ENCODE measurements around the gene AARS1.
"Not testable (repeated sequence)": the region's sequence is repeated elsewhere in the genome, so short reads cannot be mapped to it uniquely, and the experiment has no call there.

The AARS1 gene

DNA sequence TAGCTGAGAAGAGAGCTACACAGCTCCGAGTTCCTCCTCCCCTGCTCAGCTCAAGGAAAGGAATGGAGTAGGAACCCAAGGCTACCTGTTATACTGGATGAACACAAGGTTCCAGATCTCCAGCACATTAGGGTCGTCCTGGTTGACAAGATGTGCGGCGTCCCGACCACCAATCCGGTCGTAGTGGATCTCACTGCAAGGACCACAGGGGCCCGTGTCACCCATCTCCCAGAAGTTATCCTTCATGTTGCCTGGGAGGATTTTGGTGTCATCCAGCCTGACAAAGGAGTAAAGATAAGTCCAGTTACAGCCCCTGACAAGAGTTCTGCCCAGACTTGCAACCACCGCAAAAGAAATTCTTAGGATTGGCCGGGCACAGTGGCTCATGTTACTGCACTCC lies 17.6 kb downstream of the AARS1 start:
- TF ChIP-seq POLR2A (IDR thresholded peaks at IDR 0.05; ENCODE audit: extremely low read depth, insufficient read length) (no peak), MYC (IDR thresholded peaks at IDR 0.05; ENCODE audit: low read depth, low read length) (no peak)
- TF ChIP-seq, protein P1, sequence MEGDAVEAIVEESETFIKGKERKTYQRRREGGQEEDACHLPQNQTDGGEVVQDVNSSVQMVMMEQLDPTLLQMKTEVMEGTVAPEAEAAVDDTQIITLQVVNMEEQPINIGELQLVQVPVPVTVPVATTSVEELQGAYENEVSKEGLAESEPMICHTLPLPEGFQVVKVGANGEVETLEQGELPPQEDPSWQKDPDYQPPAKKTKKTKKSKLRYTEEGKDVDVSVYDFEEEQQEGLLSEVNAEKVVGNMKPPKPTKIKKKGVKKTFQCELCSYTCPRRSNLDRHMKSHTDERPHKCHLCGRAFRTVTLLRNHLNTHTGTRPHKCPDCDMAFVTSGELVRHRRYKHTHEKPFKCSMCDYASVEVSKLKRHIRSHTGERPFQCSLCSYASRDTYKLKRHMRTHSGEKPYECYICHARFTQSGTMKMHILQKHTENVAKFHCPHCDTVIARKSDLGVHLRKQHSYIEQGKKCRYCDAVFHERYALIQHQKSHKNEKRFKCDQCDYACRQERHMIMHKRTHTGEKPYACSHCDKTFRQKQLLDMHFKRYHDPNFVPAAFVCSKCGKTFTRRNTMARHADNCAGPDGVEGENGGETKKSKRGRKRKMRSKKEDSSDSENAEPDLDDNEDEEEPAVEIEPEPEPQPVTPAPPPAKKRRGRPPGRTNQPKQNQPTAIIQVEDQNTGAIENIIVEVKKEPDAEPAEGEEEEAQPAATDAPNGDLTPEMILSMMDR (IDR thresholded peaks at IDR 0.05; ENCODE audit: low read depth, low read length): no peak
- TF ChIP-seq, protein P2, sequence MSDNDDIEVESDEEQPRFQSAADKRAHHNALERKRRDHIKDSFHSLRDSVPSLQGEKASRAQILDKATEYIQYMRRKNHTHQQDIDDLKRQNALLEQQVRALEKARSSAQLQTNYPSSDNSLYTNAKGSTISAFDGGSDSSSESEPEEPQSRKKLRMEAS (IDR thresholded peaks at IDR 0.05; ENCODE audit: low read depth, low read length): no peak
- DNase-seq (ENCODE audit: low read depth): no peak
- H3K4me3 ChIP-seq (ENCODE audit: low read depth, low read length): no peak overlapping the region

- DNase-seq (ENCODE audit: low read depth): no peak
- TF ChIP-seq, protein P1 (IDR thresholded peaks at IDR 0.05; ENCODE audit: low read depth, low read length): no peak
- no peak overlapping the region for H3K4me3 ChIP-seq (ENCODE audit: low read depth, low read length)
Measured at GRCh38 chr16:70270176-70270575, 19.1 kb downstream of the AARS1 start.

DNA sequence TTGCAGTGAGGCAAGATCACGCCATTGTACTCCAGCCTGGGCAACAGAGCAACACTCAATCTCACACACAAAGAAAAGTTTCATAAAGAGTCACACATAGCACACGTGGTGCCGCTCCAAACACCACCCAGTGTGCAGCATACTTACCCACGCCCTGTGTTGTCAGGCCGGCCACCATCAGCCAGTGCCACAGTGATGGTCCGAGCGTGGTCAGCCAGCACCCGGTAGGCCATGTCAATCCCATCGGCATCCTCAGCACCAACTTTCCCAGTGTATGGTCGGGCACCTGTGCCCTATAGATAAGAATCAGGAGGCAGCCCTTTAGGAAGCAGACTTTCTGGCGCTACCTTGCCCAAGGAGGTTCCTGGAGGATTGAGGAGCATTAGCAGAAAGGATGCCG lies 19.8 kb downstream of the AARS1 start:
- H3K4me3 ChIP-seq (ENCODE audit: low read depth, low read length): no peak overlapping the region
- no peak for DNase-seq (ENCODE audit: low read depth)
- TF ChIP-seq, protein P1 (IDR thresholded peaks at IDR 0.05; ENCODE audit: low read depth, low read length): no peak
- TF ChIP-seq POLR2A (IDR thresholded peaks at IDR 0.05; ENCODE audit: extremely low read depth, insufficient read length) (no peak), MYC (IDR thresholded peaks at IDR 0.05; ENCODE audit: low read depth, low read length) (no peak)
- TF ChIP-seq, protein P2 (IDR thresholded peaks at IDR 0.05; ENCODE audit: low read depth, low read length): no peak

DNA sequence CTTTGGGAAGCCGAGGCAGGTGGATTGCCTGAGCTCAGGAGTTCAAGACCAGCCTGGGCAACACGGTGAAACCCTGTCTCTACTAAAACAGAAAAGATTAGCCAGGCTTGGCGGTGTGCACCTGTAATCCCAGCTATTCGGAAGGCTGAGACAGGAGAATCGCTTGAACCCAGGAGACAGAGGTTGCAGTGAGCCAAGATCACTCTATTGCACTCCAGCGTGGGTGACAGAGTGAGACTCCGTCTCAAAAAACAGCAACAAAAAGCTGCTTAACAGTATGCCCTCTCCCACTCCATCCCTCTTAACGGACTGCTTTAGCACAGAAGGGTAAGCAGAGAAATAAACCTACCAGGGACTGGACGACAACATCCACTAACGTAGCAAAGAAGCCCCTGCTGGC lies 21.4 kb downstream of the AARS1 start:
- DNase-seq (ENCODE audit: low read depth); H3K4me3 ChIP-seq (ENCODE audit: low read depth, low read length): not testable (repeated sequence)

DNA sequence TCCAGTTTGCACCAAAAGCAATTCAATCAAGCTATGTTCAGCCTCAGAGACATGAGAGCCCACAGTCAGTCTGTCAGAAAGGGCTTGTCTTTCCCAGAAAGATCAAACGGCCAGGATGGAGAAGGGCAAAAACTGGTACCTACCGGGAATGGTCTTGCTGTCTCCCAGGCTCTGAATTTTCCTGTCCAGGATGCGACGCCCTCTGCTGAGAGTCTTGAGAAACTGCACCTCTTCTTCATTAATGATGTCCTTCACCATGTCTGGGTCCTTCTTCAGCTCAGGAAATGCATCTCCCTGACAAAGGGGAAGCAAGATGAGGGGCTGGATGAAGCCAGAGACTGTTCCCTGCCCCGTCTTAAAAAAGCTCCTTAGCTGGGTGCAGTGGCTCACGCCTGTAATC lies 21.8 kb downstream of the AARS1 start:
- TF ChIP-seq, protein P2 (IDR thresholded peaks at IDR 0.05; ENCODE audit: low read depth, low read length): no peak
- TF ChIP-seq, protein P1 (IDR thresholded peaks at IDR 0.05; ENCODE audit: low read depth, low read length): peak; percentile 85
- DNase-seq (ENCODE audit: low read depth): peak; percentile 76
- no peak overlapping the region for H3K4me3 ChIP-seq (ENCODE audit: low read depth, low read length)

DNA sequence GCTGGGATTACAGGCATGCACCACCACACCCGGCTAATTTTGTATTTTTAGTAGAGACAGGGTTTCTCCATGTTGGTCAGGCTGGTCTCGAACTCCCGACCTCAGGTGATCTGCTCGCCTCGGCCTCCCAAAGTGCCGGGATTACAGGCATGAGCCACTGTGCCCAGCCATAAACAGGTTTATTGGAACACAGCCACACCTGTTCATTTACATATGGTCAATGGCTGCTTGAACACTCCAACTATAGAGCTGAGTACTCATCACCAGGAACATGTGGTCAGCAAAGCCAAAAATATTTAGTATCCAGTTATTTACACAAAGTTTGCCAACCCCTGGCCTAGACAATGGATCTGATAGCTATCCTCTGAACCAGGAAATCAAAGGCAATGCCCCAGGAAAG lies 29.4 kb downstream of the AARS1 start:
- not testable (repeated sequence) for DNase-seq (ENCODE audit: low read depth); H3K4me3 ChIP-seq (ENCODE audit: low read depth, low read length)

GRCh38 chr16:70258946-70259345 lies 30.4 kb downstream of the AARS1 start:
- H3K4me3 ChIP-seq (ENCODE audit: low read depth, low read length): no peak overlapping the region
- TF ChIP-seq, protein P2 (IDR thresholded peaks at IDR 0.05; ENCODE audit: low read depth, low read length): no peak
- TF ChIP-seq MYC (IDR thresholded peaks at IDR 0.05; ENCODE audit: low read depth, low read length) (no peak), POLR2A (IDR thresholded peaks at IDR 0.05; ENCODE audit: extremely low read depth, insufficient read length) (no peak)
- TF ChIP-seq, protein P1 (IDR thresholded peaks at IDR 0.05; ENCODE audit: low read depth, low read length): no peak
- no peak for DNase-seq (ENCODE audit: low read depth)
